WTC11 (cell line): ENCODE data around the gene GIPC2. TPM values are rescaled to one million over a fixed set of nuclear protein-coding genes. Genes with fewer than 3 reads are reported as not detected.

Experiments used
- ATAC-seq: fragments of 200-7000 bp; cut with Tn5 transposase; 2 replicates; pipeline ENCODE4 v1.10.0; 2021; ENCODE audit warnings: mild to moderate bottlenecking, moderate library complexity
- CTCF ChIA-PET: fragments of 300-600 bp; sonication (Branson Sonifier 250); formaldehyde crosslinking; loops from one replicate; lab custom pipeline; 2021; ENCODE audit warnings: antibody characterized with exemption; lab: Charles Lee
- POLR2A ChIA-PET: fragments of 350-600 bp; sonication (Branson Sonifier 250); formaldehyde crosslinking; loops from one replicate; lab custom pipeline; 2021; ENCODE audit warnings: antibody characterized with exemption; lab: Charles Lee
- DNase-seq: peaks from one replicate; pipeline ENCODE4 v3.0.0; 2021; ENCODE audit warnings: low spot score
- H3K27ac Mint-ChIP-seq: 2 replicates; pipeline ENCODE4 v1.8.0; 2021; ENCODE audit warnings: mixed read lengths
- H3K27me3 Mint-ChIP-seq: 2 replicates; pipeline ENCODE4 v1.8.0; 2021; ENCODE audit warnings: low read depth, mild to moderate bottlenecking, moderate library complexity, mixed read lengths
- H3K36me3 Mint-ChIP-seq: 2 replicates; pipeline ENCODE4 v1.8.0; 2021; ENCODE audit warnings: mixed read lengths
- H3K4me1 Mint-ChIP-seq: 2 replicates; pipeline ENCODE4 v1.8.0; 2022; ENCODE audit warnings: mixed read lengths
- H3K4me3 Mint-ChIP-seq: 2 replicates; pipeline ENCODE4 v1.8.0; 2021; ENCODE audit warnings: mild to moderate bottlenecking, moderate library complexity, mixed read lengths
- H3K9me3 Mint-ChIP-seq: 2 replicates; pipeline ENCODE4 v1.8.0; 2021; ENCODE audit warnings: mixed read lengths
- ETV6 ChIP-seq: sonication (generic); formaldehyde crosslinking; IDR thresholded peaks from 2 replicates; pipeline ENCODE4 v1.8.1; 2022; ENCODE audit warnings: mild to moderate bottlenecking, missing genetic modification reagents
- TEAD1 ChIP-seq: sonication (generic); formaldehyde crosslinking; IDR thresholded peaks from 2 replicates; pipeline ENCODE4 v1.8.0; 2022; ENCODE audit warnings: mild to moderate bottlenecking, missing genetic modification reagents
- ZNF121 ChIP-seq: sonication (generic); formaldehyde crosslinking; IDR thresholded peaks from 2 replicates; pipeline ENCODE4 v1.8.0; 2023; ENCODE audit warnings: missing genetic modification reagents
- ZNF219 ChIP-seq: sonication (generic); formaldehyde crosslinking; IDR thresholded peaks from 2 replicates; pipeline ENCODE4 v1.8.0; 2023; ENCODE audit warnings: missing genetic modification reagents, mild to moderate bottlenecking, borderline replicate concordance
- ZNF263 ChIP-seq: sonication (generic); formaldehyde crosslinking; IDR thresholded peaks from 2 replicates; pipeline ENCODE4 v1.8.1; 2022; ENCODE audit warnings: low read depth, mild to moderate bottlenecking, moderate library complexity, missing genetic modification reagents
- ZNF396 ChIP-seq: fragments of 250-450 bp; sonication (Bioruptor Pico); IDR thresholded peaks from 2 replicates; pipeline ENCODE4 v1.8.0; 2021; ENCODE audit warnings: mild to moderate bottlenecking, moderate library complexity, borderline replicate concordance
- ZNF416 ChIP-seq: fragments of 250-450 bp; sonication (Bioruptor Pico); IDR thresholded peaks from 2 replicates; pipeline ENCODE4 v1.9.0; 2021; ENCODE audit warnings: mild to moderate bottlenecking, inconsistent platforms
- ZNF423 ChIP-seq: fragments of 250-450 bp; sonication (Bioruptor Pico); IDR thresholded peaks from 2 replicates; pipeline ENCODE4 v2.1.2; 2022; ENCODE audit warnings: mild to moderate bottlenecking, moderate library complexity
- total RNA-seq: library from RNA; stranded (reverse); gene quantifications from 3 replicates; pipeline ENCODE4 v1.2.3, GENCODE V29; 2021
- TF ChIP-seq, protein P1 (sequence below): sonication (generic); formaldehyde crosslinking; IDR thresholded peaks from 2 replicates; pipeline ENCODE4 v1.8.1; 2023; ENCODE audit warnings: mild to moderate bottlenecking, missing genetic modification reagents
- TF ChIP-seq, protein P2 (sequence below): sonication (generic); formaldehyde crosslinking; IDR thresholded peaks from 2 replicates; pipeline ENCODE4 v1.8.0; 2022; ENCODE audit warnings: mild to moderate bottlenecking, missing genetic modification reagents
- TF ChIP-seq, protein P3 (sequence below): fragments of 200-600 bp; IDR thresholded peaks from 2 replicates; pipeline ENCODE4 v1.8.0; 2022; ENCODE audit warnings: antibody characterized with exemption
- TF ChIP-seq, protein P4 (sequence below): fragments of 250-450 bp; sonication (Bioruptor Pico); IDR thresholded peaks from 2 replicates; pipeline ENCODE4 v1.9.0; 2021; ENCODE audit warnings: mild to moderate bottlenecking, borderline replicate concordance

Gene GIPC2
- total RNA-seq, 1 experiment from 2014 or later, result 0.83 TPM

DNA sequence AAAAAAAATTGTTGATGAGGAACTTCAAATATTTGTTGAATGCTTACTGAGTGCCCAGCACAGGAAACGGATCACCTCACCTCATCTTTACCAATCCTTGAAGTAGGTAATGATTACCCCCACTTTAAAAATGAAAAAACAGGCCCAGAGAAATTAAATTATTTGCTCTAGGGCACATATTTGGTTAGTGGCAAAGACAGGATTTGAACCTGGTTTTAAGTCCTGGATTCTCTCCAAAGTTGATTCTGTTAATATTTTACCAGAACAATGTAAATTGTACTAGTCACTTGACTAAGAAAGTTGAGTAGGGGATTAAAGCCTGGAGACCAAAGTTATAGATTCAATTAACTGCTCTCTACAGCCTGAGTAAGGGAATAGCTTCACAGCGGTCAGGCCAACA, 97.9 kb downstream of the GIPC2 start:
- Mint-ChIP-seq H3K4me3 (no peak overlapping the region), H3K27me3 (peaks cover 28% of the 10 kb centered on the region), H3K4me1 (no peaks in the 10 kb centered on the region), H3K36me3 (no peaks in the 10 kb centered on the region), H3K27ac (no peak overlapping the region), H3K9me3 (peaks cover 2% of the 10 kb centered on the region)
- no peak for TF ChIP-seq ETV6
- TF ChIP-seq, protein P1, sequence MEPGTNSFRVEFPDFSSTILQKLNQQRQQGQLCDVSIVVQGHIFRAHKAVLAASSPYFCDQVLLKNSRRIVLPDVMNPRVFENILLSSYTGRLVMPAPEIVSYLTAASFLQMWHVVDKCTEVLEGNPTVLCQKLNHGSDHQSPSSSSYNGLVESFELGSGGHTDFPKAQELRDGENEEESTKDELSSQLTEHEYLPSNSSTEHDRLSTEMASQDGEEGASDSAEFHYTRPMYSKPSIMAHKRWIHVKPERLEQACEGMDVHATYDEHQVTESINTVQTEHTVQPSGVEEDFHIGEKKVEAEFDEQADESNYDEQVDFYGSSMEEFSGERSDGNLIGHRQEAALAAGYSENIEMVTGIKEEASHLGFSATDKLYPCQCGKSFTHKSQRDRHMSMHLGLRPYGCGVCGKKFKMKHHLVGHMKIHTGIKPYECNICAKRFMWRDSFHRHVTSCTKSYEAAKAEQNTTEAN (CRISPR knock-in tag), result no peak
- no peak for TF ChIP-seq ZNF416 (CRISPR knock-in tag)
- TF ChIP-seq, protein P2, sequence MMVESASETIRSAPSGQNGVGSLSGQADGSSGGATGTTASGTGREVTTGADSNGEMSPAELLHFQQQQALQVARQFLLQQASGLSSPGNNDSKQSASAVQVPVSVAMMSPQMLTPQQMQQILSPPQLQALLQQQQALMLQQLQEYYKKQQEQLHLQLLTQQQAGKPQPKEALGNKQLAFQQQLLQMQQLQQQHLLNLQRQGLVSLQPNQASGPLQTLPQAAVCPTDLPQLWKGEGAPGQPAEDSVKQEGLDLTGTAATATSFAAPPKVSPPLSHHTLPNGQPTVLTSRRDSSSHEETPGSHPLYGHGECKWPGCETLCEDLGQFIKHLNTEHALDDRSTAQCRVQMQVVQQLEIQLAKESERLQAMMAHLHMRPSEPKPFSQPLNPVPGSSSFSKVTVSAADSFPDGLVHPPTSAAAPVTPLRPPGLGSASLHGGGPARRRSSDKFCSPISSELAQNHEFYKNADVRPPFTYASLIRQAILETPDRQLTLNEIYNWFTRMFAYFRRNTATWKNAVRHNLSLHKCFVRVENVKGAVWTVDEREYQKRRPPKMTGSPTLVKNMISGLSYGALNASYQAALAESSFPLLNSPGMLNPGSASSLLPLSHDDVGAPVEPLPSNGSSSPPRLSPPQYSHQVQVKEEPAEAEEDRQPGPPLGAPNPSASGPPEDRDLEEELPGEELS (CRISPR knock-in tag), result no peak
- no peak for TF ChIP-seq ZNF263 (CRISPR knock-in tag)
- TF ChIP-seq, protein P3, sequence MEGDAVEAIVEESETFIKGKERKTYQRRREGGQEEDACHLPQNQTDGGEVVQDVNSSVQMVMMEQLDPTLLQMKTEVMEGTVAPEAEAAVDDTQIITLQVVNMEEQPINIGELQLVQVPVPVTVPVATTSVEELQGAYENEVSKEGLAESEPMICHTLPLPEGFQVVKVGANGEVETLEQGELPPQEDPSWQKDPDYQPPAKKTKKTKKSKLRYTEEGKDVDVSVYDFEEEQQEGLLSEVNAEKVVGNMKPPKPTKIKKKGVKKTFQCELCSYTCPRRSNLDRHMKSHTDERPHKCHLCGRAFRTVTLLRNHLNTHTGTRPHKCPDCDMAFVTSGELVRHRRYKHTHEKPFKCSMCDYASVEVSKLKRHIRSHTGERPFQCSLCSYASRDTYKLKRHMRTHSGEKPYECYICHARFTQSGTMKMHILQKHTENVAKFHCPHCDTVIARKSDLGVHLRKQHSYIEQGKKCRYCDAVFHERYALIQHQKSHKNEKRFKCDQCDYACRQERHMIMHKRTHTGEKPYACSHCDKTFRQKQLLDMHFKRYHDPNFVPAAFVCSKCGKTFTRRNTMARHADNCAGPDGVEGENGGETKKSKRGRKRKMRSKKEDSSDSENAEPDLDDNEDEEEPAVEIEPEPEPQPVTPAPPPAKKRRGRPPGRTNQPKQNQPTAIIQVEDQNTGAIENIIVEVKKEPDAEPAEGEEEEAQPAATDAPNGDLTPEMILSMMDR, result no peak
- TF ChIP-seq, protein P4, sequence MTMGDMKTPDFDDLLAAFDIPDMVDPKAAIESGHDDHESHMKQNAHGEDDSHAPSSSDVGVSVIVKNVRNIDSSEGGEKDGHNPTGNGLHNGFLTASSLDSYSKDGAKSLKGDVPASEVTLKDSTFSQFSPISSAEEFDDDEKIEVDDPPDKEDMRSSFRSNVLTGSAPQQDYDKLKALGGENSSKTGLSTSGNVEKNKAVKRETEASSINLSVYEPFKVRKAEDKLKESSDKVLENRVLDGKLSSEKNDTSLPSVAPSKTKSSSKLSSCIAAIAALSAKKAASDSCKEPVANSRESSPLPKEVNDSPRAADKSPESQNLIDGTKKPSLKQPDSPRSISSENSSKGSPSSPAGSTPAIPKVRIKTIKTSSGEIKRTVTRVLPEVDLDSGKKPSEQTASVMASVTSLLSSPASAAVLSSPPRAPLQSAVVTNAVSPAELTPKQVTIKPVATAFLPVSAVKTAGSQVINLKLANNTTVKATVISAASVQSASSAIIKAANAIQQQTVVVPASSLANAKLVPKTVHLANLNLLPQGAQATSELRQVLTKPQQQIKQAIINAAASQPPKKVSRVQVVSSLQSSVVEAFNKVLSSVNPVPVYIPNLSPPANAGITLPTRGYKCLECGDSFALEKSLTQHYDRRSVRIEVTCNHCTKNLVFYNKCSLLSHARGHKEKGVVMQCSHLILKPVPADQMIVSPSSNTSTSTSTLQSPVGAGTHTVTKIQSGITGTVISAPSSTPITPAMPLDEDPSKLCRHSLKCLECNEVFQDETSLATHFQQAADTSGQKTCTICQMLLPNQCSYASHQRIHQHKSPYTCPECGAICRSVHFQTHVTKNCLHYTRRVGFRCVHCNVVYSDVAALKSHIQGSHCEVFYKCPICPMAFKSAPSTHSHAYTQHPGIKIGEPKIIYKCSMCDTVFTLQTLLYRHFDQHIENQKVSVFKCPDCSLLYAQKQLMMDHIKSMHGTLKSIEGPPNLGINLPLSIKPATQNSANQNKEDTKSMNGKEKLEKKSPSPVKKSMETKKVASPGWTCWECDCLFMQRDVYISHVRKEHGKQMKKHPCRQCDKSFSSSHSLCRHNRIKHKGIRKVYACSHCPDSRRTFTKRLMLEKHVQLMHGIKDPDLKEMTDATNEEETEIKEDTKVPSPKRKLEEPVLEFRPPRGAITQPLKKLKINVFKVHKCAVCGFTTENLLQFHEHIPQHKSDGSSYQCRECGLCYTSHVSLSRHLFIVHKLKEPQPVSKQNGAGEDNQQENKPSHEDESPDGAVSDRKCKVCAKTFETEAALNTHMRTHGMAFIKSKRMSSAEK (CRISPR knock-in tag), result no peak
- no peak for TF ChIP-seq ZNF396 (CRISPR knock-in tag)
- no peak for TF ChIP-seq ZNF121 (CRISPR knock-in tag)
- TF ChIP-seq TEAD1 (CRISPR knock-in tag), result no peak
- no peak for TF ChIP-seq ZNF423 (CRISPR knock-in tag)
- ATAC-seq, result no peak
- DNase-seq, result no peak
- ChIA-PET POLR2A (no interaction called here), CTCF (interaction anchor here (1.3 to 1.4 kb wide), 3 partner anchors 12 to 465 kb away, joined by 4 read pairs; no protein-coding TSS in a partner anchor)

DNA sequence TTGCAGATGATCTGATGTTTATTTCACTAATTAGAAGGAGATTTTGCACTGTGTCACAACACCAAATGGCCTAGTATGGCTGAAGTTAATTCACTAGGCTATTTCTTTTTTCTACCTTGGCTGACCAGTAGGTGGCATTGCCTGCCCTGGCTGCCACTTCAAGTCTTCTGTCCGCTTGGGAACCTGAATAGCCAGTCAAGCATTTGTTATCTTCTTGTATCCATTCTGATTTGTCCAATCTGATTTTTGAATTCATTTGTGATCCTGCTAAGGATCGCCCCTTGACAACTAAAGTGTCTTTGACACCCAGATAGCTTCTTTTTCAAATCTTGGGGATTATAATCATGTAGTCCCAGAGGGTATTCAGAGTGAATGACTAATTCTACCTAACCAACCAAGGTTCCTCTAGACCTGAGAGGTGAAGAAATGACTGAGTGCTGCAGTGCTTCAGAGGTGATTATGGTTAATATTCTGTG, 99.4 kb downstream of the GIPC2 start:
- POLR2A ChIA-PET, result no interaction called here
- Mint-ChIP-seq H3K27ac (no peak overlapping the region), H3K4me3 (no peak overlapping the region), H3K4me1 (no peaks in the 10 kb centered on the region), H3K9me3 (peaks cover 7% of the 10 kb centered on the region), H3K27me3 (peaks cover 32% of the 10 kb centered on the region), H3K36me3 (no peaks in the 10 kb centered on the region)
- TF ChIP-seq ZNF219, result no peak
- TF ChIP-seq, protein P4 (CRISPR knock-in tag), result no peak
- TF ChIP-seq, protein P3, result peak; percentile 71
- CTCF ChIA-PET, result no interaction called here
- ATAC-seq (peak; percentile 80), DNase-seq (peak; percentile 31)
